ENCODE measurements around the gene C1QTNF8.
"Not testable (repeated sequence)": the region's sequence is repeated elsewhere in the genome, so short reads cannot be mapped to it uniquely, and the experiment has no call there.

The C1QTNF8 gene

GRCh38 chr16:1107731-1108130, 11.7 kb upstream of the C1QTNF8 start:
- no peak for DNase-seq

DNA sequence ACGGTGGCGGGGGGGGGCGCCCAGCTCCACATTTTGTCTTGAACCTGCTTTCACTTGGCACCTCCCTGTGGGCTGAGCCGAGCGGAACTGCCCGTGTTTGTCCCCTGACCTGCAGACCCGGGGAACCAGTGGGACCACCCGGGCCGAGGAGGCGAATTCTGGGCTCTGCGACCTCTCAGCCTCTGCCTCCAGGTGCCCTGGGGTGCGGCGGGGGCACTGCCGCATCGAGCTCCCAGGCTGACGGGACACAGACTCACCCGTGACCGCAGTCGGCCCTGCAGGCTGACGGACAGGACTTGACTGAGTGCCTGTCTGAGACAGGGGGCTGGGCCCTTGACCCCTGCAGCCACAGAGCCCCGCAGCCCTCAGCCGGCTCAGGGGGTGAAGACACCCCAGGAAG, 11.1 kb upstream of the C1QTNF8 start:
- no peak for DNase-seq

GRCh38 chr16:1106659-1107058, 10.6 kb upstream of the C1QTNF8 start:
- no peak for DNase-seq

- DNase-seq, result no peak
These were observed 10.0 kb upstream of the C1QTNF8 start for GRCh38 chr16:1105888-1106620.

DNA sequence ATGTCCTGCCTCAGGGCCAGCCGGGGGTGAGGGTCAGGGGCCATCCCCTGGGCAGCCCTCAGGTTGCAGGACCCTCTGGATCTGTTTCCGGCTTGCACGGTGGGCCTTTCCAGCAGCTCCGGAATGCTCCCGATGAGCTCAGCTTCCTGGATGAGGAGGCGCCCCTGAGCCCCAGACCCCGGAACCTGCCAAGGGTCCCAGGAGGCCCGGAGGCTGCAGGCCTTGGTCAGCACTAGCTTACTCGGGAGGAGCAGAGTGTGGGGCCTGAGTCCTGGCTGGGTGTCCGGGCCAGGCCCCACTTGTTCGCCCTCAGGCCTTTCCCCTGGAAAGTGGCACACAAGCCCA, 7.6 kb upstream of the C1QTNF8 start:
- no peak for DNase-seq

- peak; percentile 23 for DNase-seq
These were observed 7.0 kb upstream of the C1QTNF8 start for GRCh38 chr16:1102921-1103635.

DNA sequence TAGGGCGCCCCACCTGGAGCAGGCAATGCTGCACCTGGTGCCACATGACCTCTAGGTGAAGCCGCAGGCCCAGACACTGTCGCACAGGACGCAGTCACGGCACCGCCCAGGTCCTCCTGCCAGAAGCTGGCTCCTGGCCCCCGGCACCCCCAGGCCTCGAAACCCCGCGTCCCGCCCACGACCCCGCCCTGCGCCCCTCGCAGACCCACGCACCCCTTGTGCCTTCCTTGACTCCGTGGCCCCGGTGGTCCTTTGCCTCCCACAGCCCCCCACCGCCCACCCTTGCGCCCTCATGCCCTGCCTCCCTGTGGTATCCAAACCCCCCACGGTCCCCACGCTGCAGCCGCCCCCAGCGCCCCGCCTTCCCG, 6.3 kb upstream of the C1QTNF8 start:
- no peak for DNase-seq

DNA sequence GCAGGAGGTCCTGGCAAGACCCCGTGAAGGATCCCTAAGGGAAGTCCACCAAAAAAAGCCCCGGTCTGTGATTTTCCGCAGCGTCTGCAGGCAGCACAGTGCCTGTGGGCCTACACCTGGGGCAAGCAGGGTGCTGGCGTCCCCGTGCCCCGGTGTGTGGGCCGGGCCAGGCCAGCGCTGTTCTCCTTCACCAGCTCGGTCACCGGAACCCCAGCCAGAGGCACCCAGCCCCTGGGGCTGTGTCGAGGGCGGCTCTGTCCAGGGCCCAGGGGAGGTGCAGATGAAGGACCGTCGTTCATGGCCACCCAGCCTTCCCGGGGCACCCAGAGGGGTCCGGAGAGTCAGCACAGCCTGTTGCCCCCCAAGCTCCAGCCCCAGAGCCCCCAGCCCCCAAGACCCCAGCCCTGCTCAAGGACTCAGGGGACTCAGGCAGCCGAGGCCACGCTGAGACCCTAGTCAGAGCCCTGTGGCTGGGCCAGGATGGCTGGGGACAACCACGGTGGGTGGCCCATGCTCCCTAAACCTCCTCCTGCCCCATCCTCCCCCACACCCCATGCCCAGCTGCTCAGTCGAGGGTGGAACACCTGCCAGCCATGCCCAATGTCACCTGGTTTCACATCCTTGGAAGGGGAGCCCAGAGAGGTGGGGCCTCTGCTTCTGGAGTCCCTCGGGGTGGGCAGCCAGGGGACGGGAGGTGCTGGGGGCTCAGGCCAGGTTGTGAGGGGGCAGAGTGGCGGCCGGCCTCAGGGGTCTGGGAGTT, 5.7 kb upstream of the C1QTNF8 start:
- peak; percentile 24 for DNase-seq

DNA sequence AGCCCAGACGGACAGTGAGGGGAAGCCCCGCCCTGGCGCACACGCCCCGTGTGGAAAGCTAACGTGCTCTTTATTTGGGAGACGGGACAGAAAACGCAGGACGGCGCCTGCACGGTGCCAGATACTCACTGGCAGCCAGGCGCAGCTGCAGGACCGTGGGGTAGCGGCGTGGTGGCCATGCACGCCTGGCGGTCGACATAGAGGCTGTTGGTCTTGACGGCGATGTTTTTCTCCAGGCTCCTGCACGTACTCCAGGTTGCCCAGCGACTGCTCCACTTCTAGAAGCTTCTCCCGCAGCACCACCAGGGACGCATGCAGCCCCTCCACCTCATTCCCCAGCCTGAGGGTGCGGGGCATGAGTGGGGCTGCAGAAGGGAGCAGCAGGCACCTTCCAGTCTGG, 5.1 kb upstream of the C1QTNF8 start:
- no peak for DNase-seq

GRCh38 chr16:1100084-1100800, 4.2 kb upstream of the C1QTNF8 start:
- no peak for DNase-seq

DNA sequence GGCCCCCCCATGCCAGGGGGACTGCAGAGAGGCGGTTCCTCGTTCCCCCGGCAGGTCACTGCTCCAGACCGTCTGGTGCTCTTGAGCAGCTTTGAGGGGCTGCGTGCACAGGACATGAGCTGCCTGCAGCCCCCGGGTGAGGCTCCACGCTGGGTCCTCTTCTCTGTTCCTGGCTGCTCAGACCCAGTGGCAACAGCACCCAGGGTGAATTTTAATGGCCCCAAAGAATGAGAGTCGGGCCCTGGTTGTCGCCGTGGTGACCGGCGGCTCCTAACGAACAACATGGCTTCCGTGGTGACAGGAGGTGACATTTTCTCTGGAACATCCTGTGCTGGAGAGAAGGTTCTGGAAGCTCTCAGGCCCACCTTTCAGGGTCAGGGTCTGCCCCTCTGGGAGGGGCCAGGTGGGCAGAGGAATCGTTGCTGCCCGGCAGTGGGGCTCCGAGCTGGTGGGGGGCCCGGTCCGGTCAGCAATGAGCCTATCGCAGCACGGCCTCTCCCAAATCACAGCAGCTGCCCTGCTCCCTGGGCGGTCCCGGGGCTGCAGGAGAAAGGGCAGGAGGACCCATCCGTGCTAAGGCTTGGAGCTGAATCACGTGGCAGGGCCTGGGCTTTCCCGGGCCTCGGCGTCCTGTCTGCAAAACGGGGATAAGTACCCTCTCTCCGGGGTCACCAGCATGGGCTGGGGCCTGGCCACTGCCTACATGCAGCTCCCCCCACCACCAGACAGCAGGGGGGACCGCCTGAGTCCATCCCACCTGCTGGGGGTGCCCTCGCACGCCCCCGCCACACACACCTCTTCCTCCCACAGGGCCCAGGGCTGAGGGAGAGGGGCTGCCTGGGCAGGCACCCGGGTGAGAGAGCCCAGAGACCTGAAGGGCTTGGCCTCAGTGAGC, 3.4 kb upstream of the C1QTNF8 start:
- DNase-seq, result no peak

DNA sequence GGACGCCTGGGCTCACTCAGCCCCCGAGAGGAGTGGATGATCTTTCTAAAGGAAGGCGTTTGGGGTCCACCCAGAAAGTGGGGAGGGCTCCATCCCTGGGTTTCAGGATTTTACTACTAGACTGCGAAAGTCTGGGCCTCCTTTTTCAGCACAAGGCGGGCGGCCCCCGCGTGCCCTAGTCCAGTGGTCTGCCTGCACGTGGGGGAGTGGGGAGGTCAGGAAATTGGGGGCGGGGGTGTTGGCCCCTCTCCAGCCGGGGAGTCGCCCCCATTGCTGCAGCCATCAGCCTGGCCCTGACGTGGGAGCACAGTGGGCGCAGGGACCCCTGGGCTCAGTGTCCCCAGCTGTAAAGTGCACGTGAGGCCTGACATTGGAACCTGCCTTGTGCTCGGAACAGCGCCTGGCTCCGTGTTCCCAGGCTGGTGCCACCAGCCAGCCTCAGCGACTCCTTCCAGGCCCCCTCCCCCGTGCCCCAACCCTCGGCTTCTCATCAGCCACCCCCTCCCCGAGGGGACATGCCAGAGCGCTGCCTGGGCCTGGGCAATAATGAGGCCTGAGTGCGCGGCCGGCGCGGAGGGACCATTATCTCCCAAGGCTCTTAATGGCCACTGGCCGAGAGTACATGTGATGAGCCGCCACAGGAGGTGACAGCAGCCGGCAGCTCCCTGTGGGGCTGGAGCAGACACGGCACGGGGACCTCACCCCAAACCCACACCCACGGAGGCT, 2.4 kb upstream of the C1QTNF8 start:
- DNase-seq, result no peak

GRCh38 chr16:1097800-1098199, 1.8 kb upstream of the C1QTNF8 start:
- DNase-seq, result no peak

GRCh38 chr16:1097156-1097555, 1.1 kb upstream of the C1QTNF8 start:
- DNase-seq, result no peak

DNA sequence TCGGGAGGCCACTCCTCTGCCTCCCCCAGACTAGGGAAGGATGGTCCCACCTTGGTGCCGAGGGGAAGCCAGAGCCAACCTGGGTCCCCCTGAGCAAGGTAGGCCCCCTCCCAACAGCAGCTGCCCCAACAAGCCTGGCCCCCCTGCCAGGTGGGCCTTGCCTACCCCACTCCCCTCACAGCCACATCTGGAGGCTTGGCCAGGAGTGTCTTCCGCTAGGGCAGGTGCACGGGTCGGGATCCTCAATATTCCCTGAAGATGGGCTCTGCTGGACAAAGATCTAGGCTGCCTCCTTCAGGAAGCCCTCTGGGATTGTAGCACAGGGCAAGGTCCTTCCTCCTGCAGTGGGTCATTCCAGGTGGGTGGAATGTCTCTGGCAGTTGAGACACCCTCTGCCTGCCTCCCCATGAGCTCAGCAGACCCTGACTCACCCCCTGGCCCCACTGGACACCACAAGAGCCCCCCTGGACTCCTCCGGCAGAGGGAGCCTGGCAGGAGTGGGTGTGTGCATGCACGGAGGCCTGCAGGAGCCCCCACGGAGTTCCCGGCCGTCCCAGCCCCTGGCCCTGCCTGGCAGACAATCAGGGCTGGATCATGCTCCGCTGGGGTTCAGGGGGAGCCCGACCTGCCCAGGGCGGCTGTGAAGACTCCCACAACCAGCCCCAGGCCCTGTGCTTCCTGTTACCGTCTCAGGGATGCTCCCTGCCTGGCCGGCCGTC, 435 bp downstream of the C1QTNF8 start:
- DNase-seq, result no peak

- no peak for DNase-seq
These were observed 1.2 kb downstream of the C1QTNF8 start for GRCh38 chr16:1094601-1095449.

DNA sequence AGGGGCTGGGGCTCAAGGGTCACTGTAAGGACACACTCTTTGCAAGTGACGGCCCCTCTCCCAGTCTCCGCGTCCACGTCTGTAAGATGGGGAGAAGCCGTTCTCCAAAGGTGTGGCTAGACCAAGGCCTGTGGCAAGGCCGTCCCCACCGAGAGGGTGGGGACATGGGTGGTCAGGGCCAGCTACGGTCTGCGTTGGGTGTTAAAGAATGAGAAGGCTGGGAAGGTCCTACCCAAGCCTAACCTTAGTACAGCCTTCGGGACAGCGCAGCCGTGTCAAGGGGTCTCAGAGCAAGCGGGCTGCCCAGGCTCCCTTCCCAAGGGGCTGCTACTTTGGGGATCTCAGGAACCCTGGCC, 1.9 kb downstream of the C1QTNF8 start:
- no peak for DNase-seq

DNA sequence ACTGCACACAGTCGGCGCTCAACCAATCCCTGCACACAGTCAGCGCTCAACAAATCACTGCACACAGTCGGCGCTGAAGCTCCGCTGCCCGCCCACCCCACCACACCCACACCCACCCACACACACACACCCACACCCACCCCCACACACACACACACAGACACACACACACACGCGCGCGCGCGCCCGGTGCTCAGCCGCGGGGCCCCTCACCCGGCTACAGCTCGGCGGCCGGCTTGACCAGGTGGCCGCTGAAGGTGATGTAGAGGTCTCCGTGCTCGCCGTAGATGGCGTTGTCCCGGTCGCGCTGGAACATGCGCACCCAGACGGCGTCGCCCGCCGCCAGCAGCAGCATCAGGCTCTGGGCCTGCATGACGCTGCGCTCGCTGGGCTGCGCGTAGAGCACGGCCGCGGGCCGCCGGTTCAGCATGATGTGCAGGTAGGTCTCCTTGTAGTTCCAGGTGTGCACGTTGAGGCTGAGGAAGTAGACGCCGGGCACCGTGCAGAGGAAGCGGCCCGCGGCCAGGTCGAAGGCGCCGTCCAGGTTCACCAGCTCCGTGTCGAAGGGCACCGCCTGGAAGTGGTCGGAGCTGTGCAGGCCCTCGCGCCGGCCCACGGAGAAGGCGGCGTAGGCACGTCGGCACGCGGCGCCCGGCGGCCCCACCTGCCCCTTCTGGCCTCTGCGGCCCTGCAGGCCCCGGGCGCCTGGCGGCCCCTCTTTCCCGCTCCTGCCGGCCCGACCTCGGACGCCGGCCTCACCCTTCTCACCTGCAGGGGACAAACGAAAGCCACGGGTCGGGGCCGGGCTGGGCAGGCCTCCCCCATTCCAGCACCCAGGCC, 2.5 kb downstream of the C1QTNF8 start:
- no peak for DNase-seq

DNA sequence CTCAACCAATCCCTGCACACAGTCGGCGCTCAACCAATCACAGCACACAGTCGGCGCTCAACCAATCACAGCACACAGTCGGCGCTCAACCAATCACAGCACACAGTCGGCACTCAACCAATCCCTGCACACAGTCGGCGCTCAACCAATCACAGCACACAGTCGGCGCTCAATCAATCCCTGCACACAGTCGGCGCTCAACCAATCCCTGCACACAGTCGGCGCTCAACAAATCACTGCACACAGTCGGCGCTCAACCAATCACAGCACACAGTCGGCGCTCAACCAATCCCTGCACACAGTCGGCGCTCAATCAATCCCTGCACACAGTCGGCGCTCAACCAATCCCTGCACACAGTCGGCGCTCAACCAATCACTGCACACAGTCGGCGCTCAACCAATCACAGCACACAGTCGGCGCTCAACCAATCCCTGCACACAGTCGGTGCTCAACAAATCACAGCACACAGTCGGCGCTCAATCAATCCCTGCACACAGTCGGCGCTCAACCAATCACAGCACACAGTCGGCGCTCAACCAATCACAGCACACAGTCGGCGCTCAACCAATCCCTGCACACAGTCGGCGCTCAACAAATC, 3.3 kb downstream of the C1QTNF8 start:
- DNase-seq, result not testable (repeated sequence)

Measured in DMS79 (cell line).